ENCODE results near the gene LRRC8D.
A peak's percentile ranks its signal among the peaks of the same experiment; 100 is the strongest.
"Not testable (repeated sequence)": the region's sequence is repeated elsewhere in the genome, so short reads cannot be mapped to it uniquely, and the experiment has no call there.

The LRRC8D gene

DNA sequence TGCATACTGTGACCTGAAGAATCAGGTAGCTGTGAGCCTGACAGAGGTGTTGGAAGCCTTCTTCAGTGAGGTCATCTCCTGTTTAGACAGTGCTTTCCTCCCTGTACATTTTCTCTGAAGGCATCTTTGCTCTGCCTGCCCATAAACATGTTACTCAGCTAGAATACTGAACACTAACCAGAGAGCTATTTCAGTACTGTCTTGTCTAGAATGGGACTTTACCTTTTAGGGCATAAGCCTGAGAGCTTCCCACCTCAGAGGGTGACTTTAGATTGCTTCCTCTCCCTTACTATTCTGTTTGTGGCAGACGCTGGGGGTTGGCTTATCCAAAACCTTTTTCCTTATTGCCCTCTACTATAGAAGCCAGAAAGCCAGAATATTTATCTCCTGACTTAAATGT is 150.8 kb downstream of the LRRC8D start:
- no peak for FAIRE-seq

DNA sequence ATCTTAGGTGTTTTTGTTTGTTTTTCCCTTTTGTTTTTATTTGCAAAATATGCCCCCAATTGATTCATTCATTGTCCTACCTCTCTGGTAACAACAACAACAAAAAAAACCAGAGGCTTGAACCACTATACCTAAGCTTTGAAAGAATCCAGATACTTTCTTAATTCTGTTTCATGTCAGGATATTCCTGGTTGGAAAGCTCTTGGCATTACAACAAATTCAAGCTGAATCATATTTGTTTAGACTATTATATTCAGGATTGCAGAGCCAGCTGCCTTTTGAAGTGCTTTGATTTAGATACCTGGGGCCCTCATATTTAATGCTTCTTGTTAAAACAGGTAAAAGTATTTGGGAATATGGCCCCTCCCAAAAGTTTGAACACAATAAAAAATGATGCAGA is 151.2 kb downstream of the LRRC8D start:
- FAIRE-seq, result no peak

DNA sequence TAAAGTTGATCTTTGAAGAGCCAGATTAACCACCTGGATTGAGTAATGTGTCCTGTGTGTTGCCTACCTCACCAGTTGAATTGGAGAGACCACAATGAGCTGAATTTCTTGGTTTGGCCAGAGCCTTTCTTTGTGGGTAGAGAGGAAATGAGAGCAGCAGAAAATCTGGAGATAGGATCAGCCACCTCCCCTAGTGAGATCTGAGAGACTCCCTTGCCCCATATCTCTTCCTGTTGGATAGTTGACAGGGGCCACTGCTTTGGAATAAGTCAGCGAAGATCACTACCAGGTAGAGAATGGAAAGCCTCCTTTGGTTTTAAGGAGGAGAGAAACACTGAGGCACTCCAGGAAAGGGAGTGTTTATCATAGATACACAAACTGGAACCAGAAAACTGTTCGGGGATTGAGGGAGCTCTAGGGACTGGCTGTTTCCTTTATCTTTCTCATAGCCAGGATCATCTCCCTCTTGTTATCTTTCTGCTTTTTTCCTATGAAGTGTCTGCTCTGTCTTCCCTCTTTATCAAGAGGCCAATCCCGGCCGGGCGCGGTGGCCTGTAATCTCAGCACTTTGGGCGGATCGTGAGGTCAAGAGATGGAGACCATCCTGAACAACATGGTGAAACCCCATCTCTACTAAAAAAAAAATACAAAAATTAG is 152.8 kb downstream of the LRRC8D start:
- no peak for FAIRE-seq

DNA sequence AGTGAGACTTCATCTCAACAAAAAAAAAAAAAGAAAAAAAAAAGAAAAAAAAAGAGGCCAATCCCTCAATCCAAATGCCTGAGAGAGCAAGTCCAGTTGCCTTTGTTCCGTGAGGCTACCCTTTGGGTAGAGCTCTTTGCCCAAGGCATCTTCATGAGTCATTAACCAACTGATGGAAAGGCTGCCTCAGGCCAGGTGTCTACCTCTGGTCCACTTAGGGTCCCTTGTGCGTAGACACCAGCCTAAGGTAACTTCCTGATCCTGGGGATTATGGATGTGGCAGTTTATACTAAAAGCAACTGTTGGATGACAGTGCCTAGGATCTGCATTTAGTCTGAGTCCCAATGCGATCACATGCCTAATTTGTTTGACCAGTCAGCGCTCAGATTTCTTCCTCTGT is 153.4 kb downstream of the LRRC8D start:
- FAIRE-seq, result no peak

DNA sequence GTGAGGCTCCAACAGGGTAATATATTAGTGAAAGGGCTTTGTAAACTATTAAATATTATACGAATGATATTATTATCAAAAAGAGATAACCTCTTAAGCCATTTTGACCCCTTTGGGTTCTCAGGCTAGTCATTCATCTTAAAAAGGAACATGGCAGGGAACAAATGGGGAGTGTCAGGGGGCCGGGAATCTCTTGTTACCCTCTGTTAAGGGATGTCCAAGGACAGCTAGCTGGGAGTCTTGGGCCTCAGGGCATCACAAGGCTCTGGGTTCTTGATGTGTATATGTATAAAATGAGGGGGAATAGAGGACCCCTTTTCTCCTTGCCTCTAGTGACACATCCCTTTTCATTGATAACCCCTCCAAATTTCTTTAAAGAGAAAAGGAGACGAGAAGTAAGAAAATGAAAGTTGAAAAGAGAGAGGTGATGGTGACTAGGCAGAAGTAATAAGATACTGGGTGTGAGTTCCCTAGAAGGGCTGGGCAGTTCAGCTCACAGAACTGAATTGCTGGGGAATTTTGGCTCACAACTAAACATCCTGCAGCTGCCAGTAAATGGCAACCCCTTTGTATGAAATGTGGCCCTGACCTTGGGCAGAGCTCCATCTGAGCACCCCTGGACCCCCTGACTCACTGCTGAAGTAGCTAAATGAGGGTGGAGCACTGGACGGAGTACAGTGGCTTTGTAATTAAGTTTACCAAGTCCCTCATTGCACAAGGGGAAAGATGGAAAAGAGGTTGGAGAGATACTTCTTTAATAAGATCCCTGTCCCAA is 154.1 kb downstream of the LRRC8D start:
- peak; percentile 90 for FAIRE-seq

DNA sequence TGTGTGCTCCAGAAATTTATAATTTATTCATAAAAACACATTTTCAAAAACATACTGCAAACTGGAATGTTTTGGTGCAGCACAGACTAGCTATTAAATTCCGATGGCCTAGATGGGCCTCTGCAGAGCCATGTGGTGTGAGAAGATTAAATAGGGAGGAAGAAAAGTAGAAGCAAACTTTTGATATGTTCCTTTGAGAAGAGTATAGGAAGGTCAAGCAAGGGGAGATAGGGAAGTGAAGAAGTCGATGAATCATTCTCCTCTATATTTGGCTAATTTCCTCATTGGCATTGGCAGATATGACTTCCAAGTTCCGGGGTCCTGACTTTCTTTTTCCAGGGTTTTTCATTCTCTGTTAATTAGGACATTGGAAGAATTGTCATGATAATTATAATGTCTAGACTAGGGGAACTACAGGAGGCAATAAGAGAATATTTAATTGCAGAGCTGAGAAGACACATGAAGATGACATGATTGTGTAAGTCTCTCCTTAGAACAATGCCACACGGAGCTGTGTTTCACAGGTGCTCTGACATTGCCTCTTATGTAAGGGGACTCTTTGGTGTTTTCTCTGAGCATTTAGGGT is 154.8 kb downstream of the LRRC8D start:
- no peak for FAIRE-seq

DNA sequence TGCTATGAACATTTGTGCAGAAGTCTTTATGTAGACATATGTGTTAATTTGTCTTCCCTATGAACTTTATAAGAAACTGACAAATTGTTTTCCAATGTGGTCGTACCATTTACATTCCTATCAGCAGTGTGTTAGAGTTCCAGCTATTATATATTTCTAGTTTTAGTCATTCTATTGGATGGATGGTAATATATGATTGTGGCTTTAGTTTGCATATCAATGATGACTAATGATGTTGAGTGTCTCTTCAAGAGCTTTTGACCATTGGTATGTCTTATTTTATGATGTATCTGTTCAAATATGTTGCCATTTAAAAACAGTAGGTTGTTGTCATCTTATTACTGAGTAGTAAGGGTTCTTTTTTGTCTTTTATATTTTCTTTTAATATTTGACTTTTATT is 157.9 kb downstream of the LRRC8D start:
- peak; percentile 81 for FAIRE-seq

DNA sequence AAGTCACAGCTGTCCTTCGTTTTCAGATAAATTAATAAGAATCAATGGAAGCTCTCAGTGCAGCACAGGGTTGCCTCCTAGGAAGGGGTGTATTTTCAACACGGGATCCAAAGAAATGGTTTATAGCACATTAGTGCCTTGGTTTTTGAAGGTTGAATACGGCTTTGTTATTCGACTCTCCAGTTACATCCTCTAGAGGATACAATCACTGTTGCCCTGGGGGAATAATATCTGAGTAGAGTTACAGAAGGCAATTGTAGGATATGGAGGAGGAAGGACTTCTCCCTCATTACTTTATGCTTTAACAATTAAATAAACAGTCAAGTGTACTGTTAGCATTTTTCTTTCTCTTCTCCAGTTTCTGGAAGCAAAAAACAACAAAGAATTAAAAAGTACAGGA is 159.8 kb downstream of the LRRC8D start:
- FAIRE-seq, result no peak

DNA sequence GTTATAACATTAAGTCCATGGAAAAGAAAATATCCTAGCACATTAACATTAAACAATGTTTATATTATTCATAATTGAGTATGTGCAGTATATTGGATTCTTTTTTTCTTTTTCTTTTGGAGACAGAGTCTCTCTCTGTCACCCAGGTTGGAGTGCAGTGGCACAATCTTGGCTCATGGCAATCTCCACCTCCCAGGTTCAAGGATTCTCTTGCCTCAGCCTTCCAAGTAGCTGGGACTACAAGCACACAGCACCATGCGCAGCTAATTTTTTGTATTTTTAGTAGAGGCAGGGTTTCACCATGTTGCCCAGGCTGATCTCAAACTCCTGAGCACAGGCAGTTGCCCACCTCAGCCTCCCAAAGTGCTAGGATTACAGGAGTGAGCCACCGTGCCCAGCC is 162.0 kb downstream of the LRRC8D start:
- not testable (repeated sequence) for FAIRE-seq

DNA sequence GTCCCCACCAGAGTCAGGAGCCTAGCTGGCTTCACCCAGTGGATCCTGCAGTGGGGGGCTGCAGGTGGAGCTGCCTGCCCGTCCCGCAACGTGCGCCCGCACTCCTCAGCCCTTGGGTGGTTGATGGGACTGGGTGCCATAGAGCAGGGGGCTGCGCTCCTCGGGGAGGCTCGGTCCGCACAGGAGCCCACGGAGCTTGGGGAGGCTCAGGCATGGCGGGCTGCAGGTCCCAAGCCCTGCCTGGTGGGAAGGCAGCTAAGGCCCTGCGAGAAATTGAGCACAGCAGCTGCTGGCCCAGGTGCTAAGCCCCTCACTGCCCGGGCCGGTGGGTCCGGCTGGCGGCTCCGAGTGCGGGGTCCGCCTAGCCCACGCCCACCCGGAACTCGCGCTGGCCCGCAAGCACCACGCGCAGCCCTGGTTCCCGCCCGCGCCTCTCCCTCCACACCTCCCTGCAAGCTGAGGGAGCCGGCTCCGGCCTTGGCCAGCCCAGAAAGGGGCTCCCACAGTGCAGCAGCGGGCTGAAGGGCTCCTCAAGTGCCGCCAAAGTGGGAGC is 163.8 kb downstream of the LRRC8D start:
- not testable (repeated sequence) for FAIRE-seq

DNA sequence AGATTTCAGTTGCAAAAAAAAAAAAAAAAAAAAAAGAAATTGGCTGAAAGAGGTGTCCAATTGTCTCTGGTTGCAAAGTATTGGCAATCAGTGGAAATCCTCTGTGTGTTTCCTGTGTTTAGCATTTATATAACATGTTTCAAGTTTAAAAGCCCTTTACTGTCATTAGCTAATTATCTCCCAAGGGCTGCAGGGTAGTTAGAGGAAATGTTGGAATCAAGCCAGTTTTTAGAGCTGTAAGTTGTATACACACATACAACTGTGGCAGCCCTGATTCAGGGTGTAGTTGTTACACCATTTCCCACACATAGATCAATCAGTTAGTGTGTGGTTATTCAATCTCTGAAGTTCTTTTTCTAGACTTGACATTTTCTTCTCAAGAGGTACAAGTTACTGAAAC is 165.2 kb downstream of the LRRC8D start:
- FAIRE-seq, result no peak
